Measurements from ENCODE around the gene RBMS3.

DNA sequence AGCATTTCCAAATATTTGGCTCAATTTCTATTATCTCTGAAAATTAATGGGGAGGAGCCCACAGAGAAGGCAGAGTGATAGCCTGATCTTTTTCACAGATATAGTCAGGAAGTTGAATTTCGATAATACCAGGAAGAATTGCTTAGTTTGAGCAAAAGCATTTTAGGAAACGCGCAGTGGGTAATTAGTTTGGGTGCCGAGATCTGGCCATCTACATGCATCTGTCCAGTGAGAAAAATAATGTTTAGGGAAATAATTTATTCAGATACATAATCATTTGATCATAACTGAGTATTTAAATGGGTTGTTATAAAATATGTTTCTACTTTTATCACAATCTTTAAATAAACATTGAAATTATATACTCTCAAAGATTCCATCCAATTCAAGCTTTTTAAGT, 653.9 kb downstream of the RBMS3 start:
- TF ChIP-seq, protein P1, sequence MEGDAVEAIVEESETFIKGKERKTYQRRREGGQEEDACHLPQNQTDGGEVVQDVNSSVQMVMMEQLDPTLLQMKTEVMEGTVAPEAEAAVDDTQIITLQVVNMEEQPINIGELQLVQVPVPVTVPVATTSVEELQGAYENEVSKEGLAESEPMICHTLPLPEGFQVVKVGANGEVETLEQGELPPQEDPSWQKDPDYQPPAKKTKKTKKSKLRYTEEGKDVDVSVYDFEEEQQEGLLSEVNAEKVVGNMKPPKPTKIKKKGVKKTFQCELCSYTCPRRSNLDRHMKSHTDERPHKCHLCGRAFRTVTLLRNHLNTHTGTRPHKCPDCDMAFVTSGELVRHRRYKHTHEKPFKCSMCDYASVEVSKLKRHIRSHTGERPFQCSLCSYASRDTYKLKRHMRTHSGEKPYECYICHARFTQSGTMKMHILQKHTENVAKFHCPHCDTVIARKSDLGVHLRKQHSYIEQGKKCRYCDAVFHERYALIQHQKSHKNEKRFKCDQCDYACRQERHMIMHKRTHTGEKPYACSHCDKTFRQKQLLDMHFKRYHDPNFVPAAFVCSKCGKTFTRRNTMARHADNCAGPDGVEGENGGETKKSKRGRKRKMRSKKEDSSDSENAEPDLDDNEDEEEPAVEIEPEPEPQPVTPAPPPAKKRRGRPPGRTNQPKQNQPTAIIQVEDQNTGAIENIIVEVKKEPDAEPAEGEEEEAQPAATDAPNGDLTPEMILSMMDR (IDR thresholded peaks at IDR 0.05), result no peak
- no peak for TF ChIP-seq POLR2A (IDR thresholded peaks at IDR 0.05)
